H1 (cell line): ENCODE data around the gene FHAD1. TPM values are rescaled to one million over a fixed set of nuclear protein-coding genes. Genes with fewer than 3 reads are reported as not detected.
A peak's percentile ranks its signal among the peaks of the same experiment; 100 is the strongest.

Source experiments
- CTCF ChIA-PET: fragments of 300-600 bp; sonication (Branson Sonifier 250); formaldehyde crosslinking; loops from one replicate; lab custom pipeline; 2021; ENCODE audit not compliant: partially characterized antibody; lab: Charles Lee
- POLR2A ChIA-PET: fragments of 300-600 bp; sonication (Branson Sonifier 250); formaldehyde crosslinking; loops from one replicate; lab custom pipeline; 2021; ENCODE audit warnings: inconsistent platforms; ENCODE audit not compliant: partially characterized antibody; lab: Charles Lee
- DNase-seq, 2 experiments: peaks; one replicate each; pipeline versions ENCODE4 v3.0.0 to v3.0.0-alpha.2; 2010 to 2022; ENCODE audit warnings: low spot score in 2 of 2, low read depth in 1 of 2, mixed read lengths in 1 of 2
- FAIRE-seq: peaks from 2 replicates; lab custom pipeline; 2011; peaks lifted over from hg19 to GRCh38; lab: Jason Lieb, UNC
- H2AFZ ChIP-seq: 2 replicates; pipeline ENCODE4 v1.8.1; 2012; ENCODE audit warnings: low read length, inconsistent platforms
- H2AK5ac ChIP-seq: 2 replicates; pipeline ENCODE4 v1.6.1; 2013; ENCODE audit warnings: low read depth, low read length
- H2BK120ac ChIP-seq: replicated peaks from 2 replicates; pipeline ENCODE3; 2013; ENCODE audit warnings: low read depth, low read length, inconsistent platforms
- H2BK12ac ChIP-seq: 2 replicates; pipeline ENCODE4 v1.6.1; 2013; ENCODE audit warnings: low read depth, low read length
- H2BK15ac ChIP-seq: 2 replicates; pipeline ENCODE4 v1.6.1; 2013; ENCODE audit warnings: low read length
- H2BK20ac ChIP-seq: 2 replicates; pipeline ENCODE4 v1.6.1; 2013; ENCODE audit warnings: low read length
- H2BK5ac ChIP-seq: 2 replicates; pipeline ENCODE4 v1.6.1; 2013; ENCODE audit warnings: low read depth, low read length
- H3K14ac ChIP-seq: 2 replicates; pipeline ENCODE4 v1.6.1; 2013; ENCODE audit warnings: inconsistent platforms; ENCODE audit not compliant: insufficient read length
- H3K18ac ChIP-seq: 2 replicates; pipeline ENCODE4 v1.6.1; 2013; ENCODE audit warnings: low read length; ENCODE audit errors: extremely low read depth
- H3K23ac ChIP-seq: 2 replicates; pipeline ENCODE4 v1.6.1; 2013; ENCODE audit warnings: inconsistent platforms; ENCODE audit not compliant: insufficient read length
- H3K23me2 ChIP-seq: 2 replicates; pipeline ENCODE4 v1.6.1; 2013; ENCODE audit warnings: low read depth, low read length
- H3K27ac ChIP-seq: 2 replicates; pipeline ENCODE4 v1.6.1; 2011; ENCODE audit warnings: low read depth, low read length, inconsistent platforms
- H3K27me3 ChIP-seq, 4 experiments: replicated peaks in 1 of 4; 1 replicate in 1 of 4; 2 replicates in 3 of 4; pipeline versions ENCODE4 v1.6.1 to v1.8.1; 2011 to 2013; ENCODE audit warnings: low read length in 3 of 4, mild to moderate bottlenecking in 3 of 4, inconsistent platforms in 2 of 4, mixed read lengths in 2 of 4, moderate library complexity in 1 of 4; ENCODE audit not compliant: control insufficient read depth in 3 of 4, insufficient read depth in 3 of 4; ENCODE audit errors: extremely low read depth in 1 of 4
- H3K36me3 ChIP-seq, 4 experiments: 2 replicates each; pipeline versions ENCODE4 v1.6.1 to v1.8.1; 2011 to 2013; ENCODE audit warnings: mild to moderate bottlenecking in 4 of 4, low read length in 3 of 4, moderate library complexity in 2 of 4, control low read depth in 1 of 4, inconsistent platforms in 1 of 4; ENCODE audit not compliant: insufficient read depth in 4 of 4, control insufficient read depth in 2 of 4
- H3K4ac ChIP-seq: replicated peaks from 2 replicates; pipeline ENCODE3; 2013; ENCODE audit warnings: low read length, low read depth, mixed read lengths, inconsistent platforms; ENCODE audit not compliant: insufficient read length
- H3K4me1 ChIP-seq, 4 experiments: replicated peaks in 1 of 4; 1 replicate in 1 of 4; 2 replicates in 3 of 4; pipeline versions ENCODE4 v1.6.1 to v1.8.1; 2011 to 2013; ENCODE audit warnings: low read length in 3 of 4, inconsistent platforms in 2 of 4, mixed read lengths in 1 of 4; ENCODE audit not compliant: insufficient read depth in 4 of 4, control insufficient read depth in 3 of 4
- H3K4me2 ChIP-seq, 2 experiments: 2 replicates each; pipeline versions ENCODE4 v1.6.1 to v1.8.1; 2011 to 2013; ENCODE audit warnings: low read depth in 2 of 2, low read length in 2 of 2, control low read depth in 1 of 2, inconsistent platforms in 1 of 2, mild to moderate bottlenecking in 1 of 2; ENCODE audit not compliant: insufficient read depth in 1 of 2
- H3K4me3 ChIP-seq, 4 experiments: fragments of 200-600, 300-600 bp in 1 of 4; sonication (generic), shearing (Covaris generic), sonication (Bioruptor Twin) in 1 of 4; 2 replicates each; pipeline versions ENCODE4 v1.5.1 to v1.8.1; 2011 to 2016; ENCODE audit warnings: low read length in 4 of 4, low read depth in 3 of 4, control low read depth in 2 of 4, inconsistent platforms in 2 of 4, mild to moderate bottlenecking in 2 of 4, mixed read lengths in 1 of 4, moderate library complexity in 1 of 4; ENCODE audit not compliant: insufficient read depth in 2 of 4; ENCODE audit errors: extremely low read depth in 1 of 4
- H3K56ac ChIP-seq: replicated peaks from 2 replicates; pipeline ENCODE3; 2013; ENCODE audit warnings: low read depth, mild to moderate bottlenecking, mixed read lengths, low read length, inconsistent platforms; ENCODE audit not compliant: insufficient read length
- H3K79me1 ChIP-seq: 2 replicates; pipeline ENCODE4 v1.6.1; 2013; ENCODE audit warnings: low read depth, low read length, control low read depth
- H3K79me2 ChIP-seq, 2 experiments: 2 replicates each; pipeline versions ENCODE4 v1.6.1 to v1.8.1; 2012 to 2013; ENCODE audit warnings: low read length in 2 of 2, mild to moderate bottlenecking in 2 of 2, inconsistent platforms in 1 of 2; ENCODE audit not compliant: insufficient read depth in 2 of 2, control insufficient read depth in 1 of 2
- H3K9ac ChIP-seq, 4 experiments: replicated peaks in 1 of 4; 1 replicate in 1 of 4; 2 replicates in 3 of 4; pipeline versions ENCODE4 v1.6.1 to v1.8.1; 2011 to 2013; ENCODE audit warnings: low read depth in 3 of 4, low read length in 3 of 4, control low read depth in 2 of 4, mild to moderate bottlenecking in 2 of 4, moderate library complexity in 2 of 4, inconsistent platforms in 1 of 4; ENCODE audit errors: extremely low read depth in 1 of 4
- H3K9me3 ChIP-seq, 2 experiments: 2 replicates each; pipeline versions ENCODE4 v1.6.1 to v1.8.1; 2012 to 2013; ENCODE audit warnings: mild to moderate bottlenecking in 2 of 2, moderate library complexity in 2 of 2, control low read depth in 1 of 2, inconsistent platforms in 1 of 2, low read depth in 1 of 2, low read length in 1 of 2, mixed read lengths in 1 of 2; ENCODE audit not compliant: insufficient read depth in 2 of 2
- H4K20me1 ChIP-seq, 2 experiments: replicated peaks in 1 of 2; 2 replicates each; pipeline versions ENCODE3 to v1.8.1; 2011 to 2013; ENCODE audit warnings: inconsistent platforms in 2 of 2, low read length in 2 of 2, mild to moderate bottlenecking in 1 of 2; ENCODE audit not compliant: insufficient read depth in 2 of 2, control insufficient read depth in 1 of 2
- H4K5ac ChIP-seq: 2 replicates; pipeline ENCODE4 v1.6.1; 2013; ENCODE audit warnings: low read length, low read depth, mixed read lengths, inconsistent platforms; ENCODE audit not compliant: insufficient read length
- H4K8ac ChIP-seq: 2 replicates; pipeline ENCODE4 v1.8.0; 2013; ENCODE audit warnings: mild to moderate bottlenecking, moderate library complexity, low read length, inconsistent platforms; ENCODE audit not compliant: insufficient read depth; ENCODE audit errors: extremely low read depth
- H4K91ac ChIP-seq: replicated peaks from 2 replicates; pipeline ENCODE3; 2013; ENCODE audit warnings: low read length, mixed read lengths, inconsistent platforms; ENCODE audit not compliant: insufficient read length
- SAP30 ChIP-seq: fragments of 300-600 bp; sonication (generic); IDR thresholded peaks from 2 replicates; pipeline ENCODE4 v1.7.1; 2012; ENCODE audit warnings: low read length, moderate library complexity, mild to moderate bottlenecking, inconsistent platforms; ENCODE audit not compliant: insufficient read depth, insufficient replicate concordance
- SUZ12 ChIP-seq: fragments of 200-600 bp; sonication (generic); IDR thresholded peaks from 2 replicates; pipeline ENCODE4 v1.6.1; 2012; ENCODE audit warnings: mild to moderate bottlenecking, inconsistent platforms, low read length, moderate library complexity, mixed read lengths
- WGBS, 2 experiments: shearing (Covaris generic) in 1 of 2; methylation state at CpG; one replicate each; pipeline versions ENCODE4 v1.1.6 to v1.1.7; 2013 to 2015; ENCODE audit warnings: low lambda C conversion rate in 2 of 2, mixed read lengths in 2 of 2, inconsistent platforms in 1 of 2, low coverage in 1 of 2, missing lambda C conversion rate in 1 of 2; ENCODE audit not compliant: insufficient replicate concordance in 2 of 2, insufficient coverage in 1 of 2, insufficient read length in 1 of 2; ENCODE audit errors: extremely low coverage in 1 of 2, missing lambda C conversion rate in 1 of 2; 5-methylcytosine and 5-hydroxymethylcytosine counted together
- polyA plus RNA-seq, 7 experiments: library from polyadenylated mRNA; depleted of rRNA in 3 of 7; stranded (reverse) in 5 of 7; unstranded in 2 of 7; fragments of >200 nt in 5 of 7; fragments of 200-250 nt in 2 of 7; gene quantifications; 1 replicate in 5 of 7; 2 replicates in 1 of 7; 4 replicates in 1 of 7; pipeline versions ENCODE4 v1.2.1 to v1.2.3, GENCODE V29; 2011 to 2013; ENCODE audit warnings: missing spikeins in 2 of 7, mixed read lengths in 2 of 7
- total RNA-seq: library from RNA; stranded (reverse); fragmentation: NEBNext Ultra II Directional; extraction: Animal tissue kit (Norgen Biotek cat#: 25700); gene quantifications from 2 replicates; pipeline ENCODE4 v1.2.1, GENCODE V29; 2021

Gene FHAD1
- total and polyA plus RNA-seq, 2 of the 8 experiments (the other 6 are each of a cell fraction or from before 2014, with no cell fraction given), result 0.39 to 0.69 TPM

- no peak for FAIRE-seq
- Histone ChIP-seq H2AK5ac (no peak overlapping the region), H4K8ac (no peak overlapping the region), H3K23ac (no peak overlapping the region), H3K23me2 (peaks cover 3% of the 10 kb centered on the region; the same call in 1 of the 2 replicates), H2BK12ac (no peak overlapping the region), H3K4me1 (peaks cover 0 to 10% (median 2%) of the 10 kb centered on the region in 4 experiments; a peak in 5 of 7 replicates), H3K9ac (no peak overlapping the region), H2BK20ac (peak overlapping the region; percentile 48; the same call in 1 of the 2 replicates), H3K36me3 (no peaks in the 10 kb centered on the region), H3K9me3 (no peaks in the 10 kb centered on the region), H4K20me1 (no peaks in the 10 kb centered on the region), H3K4me2 (no peak overlapping the region), H3K27me3 (no peaks in the 10 kb centered on the region), H4K91ac (no peak overlapping the region), H3K79me2 (no peaks in the 10 kb centered on the region), H3K79me1 (no peaks in the 10 kb centered on the region), H2AFZ (no peak overlapping the region), H3K4ac (no peak overlapping the region), H2BK120ac (no peak overlapping the region), H3K4me3 (no peak overlapping the region), H2BK5ac (no peak overlapping the region), H4K5ac (no peak overlapping the region), H3K18ac (no peak overlapping the region), H3K14ac (no peak overlapping the region), H2BK15ac (0 out of 2 replicates have a peak overlapping the region, but pooled peaks have one; percentile 40), H3K27ac (no peak overlapping the region), H3K56ac (no peak overlapping the region)
- ChIA-PET CTCF (interaction anchor here (0.6 to 1.2 kb wide), 2 partner anchors 28 to 138 kb away, joined by 3 read pairs; no protein-coding TSS in a partner anchor), POLR2A (no interaction called here)
- no peak for DNase-seq
- TF ChIP-seq SAP30 (no peak), SUZ12 (no peak)
- 81% methylated on average over 10 of the region's 10 CpGs; no CpG with 5 or more reads in 1 of the 2 experiments for WGBS, 2 experiments
These were observed 3.6 kb upstream of the FHAD1 start for GRCh38 chr1:15243275-15244043.
